Stimulated activated CD8-positive, alpha-beta memory T cell treated with anti-CD3 and anti-CD28 coated beads, Interleukin-4, amount 100 ng/mL, for 24 hours (primary cell): Measurements from ENCODE around the gene CRYZL1.

Experiments used
- DNase-seq: peaks from one replicate; pipeline ENCODE4 v3.0.0-alpha.2; 2020; ENCODE audit warnings: low read depth

The CRYZL1 gene

DNA sequence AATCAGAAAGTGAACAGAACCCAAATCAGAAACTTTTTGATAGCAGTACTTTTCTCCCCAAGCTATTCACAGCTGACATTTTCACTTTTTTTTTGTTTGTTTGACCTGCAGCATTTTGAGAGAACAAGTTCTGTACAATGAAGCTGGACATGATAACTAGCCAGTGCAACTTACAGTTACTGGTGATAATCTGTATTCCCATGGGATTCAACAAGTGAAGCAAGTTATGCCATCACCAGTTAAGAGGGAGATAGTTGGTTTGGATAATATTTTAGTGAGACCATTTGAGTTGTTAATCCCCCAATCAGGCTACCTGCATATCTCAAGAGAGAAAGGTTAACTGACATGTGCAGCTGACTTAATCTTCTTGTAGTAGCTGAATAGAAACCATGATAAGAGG is 80.6 kb downstream of the CRYZL1 start:
- DNase-seq, result no peak

DNA sequence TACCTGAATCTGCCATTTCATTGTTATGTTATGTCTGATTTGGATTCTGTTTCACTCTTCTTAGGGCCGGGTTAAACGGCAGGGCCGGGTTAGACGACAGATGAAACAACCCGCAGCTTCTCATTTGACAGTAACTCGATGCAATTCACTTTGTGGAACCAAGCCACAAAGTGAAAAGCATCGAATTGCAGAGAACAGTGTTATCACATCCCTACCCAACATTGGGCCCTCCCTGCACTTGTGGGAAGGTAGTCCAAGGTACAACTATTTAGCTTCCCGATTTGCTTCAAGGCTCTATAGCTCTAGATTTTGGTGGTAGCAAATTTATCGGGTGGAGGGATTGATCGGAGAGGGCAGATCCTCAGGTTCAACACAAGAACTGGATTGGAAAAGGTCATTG is 81.7 kb downstream of the CRYZL1 start:
- DNase-seq, result no peak

DNA sequence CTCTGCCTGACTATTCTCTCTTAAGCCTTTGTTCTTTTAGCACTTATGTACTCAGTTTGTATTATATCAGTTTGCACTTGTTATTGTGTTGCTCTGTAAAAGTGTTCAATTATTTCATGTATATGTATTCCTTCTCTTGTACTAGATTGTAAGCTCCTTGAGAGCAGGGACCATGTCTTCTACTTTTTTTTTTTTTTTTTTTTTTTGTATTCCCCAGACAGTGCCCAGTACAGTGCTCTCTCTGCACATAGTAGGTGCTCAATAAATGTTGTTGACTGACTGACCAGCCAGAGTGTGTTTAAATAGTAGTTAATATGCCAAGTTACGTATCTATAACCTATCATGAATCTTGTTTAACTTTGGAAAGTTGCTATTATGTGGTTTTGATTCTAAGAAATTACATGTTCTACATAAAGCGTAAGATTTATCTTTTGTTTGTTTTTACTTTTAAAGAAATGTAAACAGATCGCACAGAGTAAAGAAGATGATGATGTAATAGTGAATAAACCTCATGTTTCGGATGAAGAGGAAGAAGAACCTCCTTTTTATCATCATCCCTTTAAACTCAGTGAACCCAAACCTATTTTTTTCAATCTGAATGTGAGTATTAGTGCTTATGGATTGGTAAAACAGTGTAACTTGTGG is 82.6 kb downstream of the CRYZL1 start:
- DNase-seq, result no peak

DNA sequence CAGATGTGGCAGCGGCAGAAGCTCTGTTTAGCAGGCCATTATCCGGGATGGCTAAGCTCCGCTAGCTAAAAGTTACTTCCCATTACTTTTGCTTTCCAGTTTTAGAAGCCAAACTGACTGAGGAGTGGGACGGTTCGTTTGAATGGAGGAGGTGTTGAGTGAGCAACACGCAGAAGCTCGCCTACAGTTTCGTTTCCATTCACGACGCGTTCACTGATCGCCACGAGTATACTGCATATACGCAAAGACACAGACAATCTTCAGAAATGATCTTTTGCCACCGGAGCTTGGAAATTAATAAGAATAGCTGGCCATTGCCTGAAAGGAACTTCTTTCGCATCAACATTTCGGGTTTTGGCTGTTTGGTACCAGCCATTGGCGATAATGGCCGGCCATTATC is 84.1 kb downstream of the CRYZL1 start:
- DNase-seq, result no peak

DNA sequence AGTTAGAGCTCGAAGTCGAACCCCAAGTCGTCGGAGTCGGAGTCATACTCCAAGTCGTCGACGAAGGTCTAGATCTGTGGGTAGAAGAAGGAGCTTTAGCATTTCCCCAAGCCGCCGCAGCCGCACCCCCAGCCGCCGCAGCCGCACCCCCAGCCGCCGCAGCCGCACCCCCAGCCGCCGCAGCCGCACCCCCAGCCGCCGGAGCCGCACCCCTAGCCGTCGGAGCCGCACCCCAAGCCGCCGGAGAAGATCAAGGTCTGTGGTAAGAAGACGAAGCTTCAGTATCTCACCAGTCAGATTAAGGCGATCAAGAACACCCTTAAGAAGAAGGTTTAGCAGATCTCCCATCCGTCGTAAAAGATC is 86.6 kb downstream of the CRYZL1 start:
- no peak for DNase-seq

DNA sequence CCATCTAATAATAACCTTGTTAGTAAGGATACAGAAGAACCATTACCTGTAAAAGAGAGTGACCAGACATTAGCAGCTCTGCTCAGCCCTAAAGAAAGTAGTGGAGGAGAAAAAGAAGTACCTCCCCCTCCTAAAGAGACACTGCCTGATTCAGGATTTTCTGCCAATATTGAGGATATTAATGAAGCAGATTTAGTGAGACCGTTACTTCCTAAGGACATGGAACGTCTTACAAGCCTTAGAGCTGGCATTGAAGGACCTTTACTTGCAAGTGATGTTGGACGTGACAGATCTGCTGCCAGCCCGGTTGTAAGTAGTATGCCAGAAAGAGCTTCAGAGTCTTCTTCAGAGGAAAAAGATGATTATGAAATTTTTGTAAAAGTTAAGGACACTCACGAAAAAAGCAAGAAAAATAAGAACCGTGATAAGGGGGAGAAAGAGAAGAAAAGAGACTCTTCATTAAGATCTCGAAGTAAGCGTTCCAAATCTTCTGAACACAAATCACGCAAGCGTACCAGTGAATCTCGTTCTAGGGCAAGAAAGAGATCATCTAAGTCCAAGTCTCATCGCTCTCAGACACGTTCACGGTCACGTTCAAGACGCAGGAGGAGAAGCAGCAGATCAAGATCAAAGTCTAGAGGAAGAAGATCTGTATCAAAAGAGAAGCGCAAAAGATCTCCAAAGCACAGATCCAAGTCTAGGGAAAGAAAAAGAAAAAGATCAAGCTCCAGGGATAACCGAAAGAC is 87.1 kb downstream of the CRYZL1 start:
- DNase-seq, result no peak

DNA sequence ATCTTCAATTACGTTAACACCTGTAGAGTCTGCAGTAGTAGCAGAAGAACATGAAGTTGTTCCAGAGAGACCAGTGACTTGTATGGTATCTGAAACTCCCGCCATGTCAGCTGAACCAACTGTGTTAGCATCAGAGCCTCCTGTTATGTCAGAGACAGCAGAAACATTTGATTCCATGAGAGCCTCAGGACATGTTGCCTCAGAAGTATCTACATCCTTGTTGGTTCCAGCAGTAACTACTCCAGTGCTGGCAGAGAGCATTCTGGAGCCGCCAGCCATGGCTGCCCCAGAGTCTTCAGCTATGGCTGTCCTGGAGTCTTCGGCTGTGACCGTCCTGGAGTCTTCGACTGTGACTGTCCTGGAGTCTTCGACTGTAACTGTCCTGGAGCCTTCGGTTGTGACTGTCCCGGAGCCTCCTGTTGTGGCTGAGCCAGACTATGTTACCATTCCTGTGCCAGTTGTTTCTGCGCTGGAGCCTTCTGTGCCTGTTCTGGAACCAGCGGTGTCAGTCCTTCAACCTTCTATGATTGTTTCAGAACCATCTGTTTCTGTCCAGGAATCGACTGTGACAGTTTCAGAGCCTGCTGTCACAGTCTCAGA is 88.4 kb downstream of the CRYZL1 start:
- no peak for DNase-seq

DNA sequence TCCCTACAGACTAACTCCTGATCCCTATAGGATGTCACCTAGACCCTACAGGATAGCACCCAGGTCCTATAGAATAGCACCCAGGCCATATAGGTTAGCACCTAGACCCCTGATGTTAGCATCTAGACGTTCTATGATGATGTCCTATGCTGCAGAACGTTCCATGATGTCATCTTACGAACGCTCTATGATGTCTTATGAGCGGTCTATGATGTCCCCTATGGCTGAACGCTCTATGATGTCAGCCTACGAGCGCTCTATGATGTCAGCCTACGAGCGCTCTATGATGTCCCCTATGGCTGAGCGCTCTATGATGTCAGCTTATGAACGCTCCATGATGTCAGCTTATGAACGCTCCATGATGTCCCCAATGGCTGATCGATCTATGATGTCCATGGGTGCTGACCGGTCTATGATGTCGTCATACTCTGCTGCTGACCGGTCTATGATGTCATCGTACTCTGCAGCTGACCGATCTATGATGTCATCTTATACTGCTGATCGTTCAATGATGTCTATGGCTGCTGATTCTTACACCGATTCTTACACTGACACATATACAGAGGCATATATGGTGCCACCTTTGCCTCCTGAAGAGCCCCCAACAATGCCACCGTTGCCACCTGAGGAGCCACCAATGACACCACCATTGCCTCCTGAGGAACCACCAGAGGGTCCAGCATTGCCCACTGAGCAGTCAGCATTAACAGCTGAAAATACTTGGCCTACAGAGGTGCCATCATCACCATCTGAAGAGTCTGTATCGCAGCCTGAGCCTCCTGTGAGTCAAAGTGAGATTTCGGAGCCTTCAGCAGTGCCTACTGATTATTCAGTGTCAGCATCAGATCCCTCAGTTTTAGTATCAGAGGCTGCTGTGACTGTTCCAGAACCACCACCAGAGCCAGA is 89.2 kb downstream of the CRYZL1 start:
- DNase-seq, result no peak

DNA sequence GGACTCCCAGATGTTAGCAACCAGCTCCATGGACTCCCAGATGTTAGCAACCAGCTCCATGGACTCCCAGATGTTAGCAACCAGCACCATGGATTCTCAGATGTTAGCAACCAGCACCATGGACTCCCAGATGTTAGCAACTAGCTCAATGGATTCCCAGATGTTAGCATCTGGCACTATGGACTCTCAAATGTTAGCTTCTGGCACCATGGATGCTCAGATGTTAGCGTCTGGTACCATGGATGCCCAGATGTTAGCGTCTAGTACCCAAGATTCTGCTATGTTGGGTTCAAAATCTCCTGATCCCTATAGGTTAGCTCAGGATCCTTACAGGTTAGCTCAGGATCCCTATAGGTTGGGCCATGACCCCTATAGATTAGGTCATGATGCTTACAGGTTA is 89.9 kb downstream of the CRYZL1 start:
- DNase-seq, result no peak

DNA sequence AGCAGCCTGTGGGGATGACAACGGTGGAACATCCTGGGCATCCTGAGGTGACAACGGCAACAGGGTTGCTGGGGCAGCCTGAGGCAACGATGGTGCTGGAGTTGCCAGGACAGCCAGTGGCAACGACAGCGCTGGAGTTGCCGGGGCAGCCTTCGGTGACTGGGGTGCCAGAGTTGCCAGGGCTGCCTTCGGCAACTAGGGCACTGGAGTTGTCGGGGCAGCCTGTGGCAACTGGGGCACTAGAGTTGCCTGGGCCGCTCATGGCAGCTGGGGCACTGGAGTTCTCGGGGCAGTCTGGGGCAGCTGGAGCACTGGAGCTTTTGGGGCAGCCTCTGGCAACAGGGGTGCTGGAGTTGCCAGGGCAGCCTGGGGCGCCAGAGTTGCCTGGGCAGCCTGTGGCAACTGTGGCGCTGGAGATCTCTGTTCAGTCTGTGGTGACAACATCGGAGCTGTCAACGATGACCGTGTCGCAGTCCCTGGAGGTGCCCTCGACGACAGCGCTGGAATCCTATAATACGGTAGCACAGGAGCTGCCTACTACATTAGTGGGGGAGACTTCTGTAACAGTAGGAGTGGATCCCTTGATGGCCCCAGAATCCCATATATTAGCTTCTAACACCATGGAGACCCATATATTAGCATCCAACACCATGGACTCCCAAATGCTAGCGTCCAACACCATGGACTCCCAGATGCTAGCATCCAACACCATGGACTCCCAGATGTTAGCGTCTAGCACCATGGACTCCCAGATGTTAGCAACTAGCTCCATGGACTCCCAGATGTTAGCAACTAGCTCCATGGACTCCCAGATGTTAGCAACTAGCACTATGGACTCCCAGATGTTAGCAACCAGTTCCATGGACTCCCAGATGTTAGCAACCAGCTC is 90.5 kb downstream of the CRYZL1 start:
- no peak for DNase-seq

DNA sequence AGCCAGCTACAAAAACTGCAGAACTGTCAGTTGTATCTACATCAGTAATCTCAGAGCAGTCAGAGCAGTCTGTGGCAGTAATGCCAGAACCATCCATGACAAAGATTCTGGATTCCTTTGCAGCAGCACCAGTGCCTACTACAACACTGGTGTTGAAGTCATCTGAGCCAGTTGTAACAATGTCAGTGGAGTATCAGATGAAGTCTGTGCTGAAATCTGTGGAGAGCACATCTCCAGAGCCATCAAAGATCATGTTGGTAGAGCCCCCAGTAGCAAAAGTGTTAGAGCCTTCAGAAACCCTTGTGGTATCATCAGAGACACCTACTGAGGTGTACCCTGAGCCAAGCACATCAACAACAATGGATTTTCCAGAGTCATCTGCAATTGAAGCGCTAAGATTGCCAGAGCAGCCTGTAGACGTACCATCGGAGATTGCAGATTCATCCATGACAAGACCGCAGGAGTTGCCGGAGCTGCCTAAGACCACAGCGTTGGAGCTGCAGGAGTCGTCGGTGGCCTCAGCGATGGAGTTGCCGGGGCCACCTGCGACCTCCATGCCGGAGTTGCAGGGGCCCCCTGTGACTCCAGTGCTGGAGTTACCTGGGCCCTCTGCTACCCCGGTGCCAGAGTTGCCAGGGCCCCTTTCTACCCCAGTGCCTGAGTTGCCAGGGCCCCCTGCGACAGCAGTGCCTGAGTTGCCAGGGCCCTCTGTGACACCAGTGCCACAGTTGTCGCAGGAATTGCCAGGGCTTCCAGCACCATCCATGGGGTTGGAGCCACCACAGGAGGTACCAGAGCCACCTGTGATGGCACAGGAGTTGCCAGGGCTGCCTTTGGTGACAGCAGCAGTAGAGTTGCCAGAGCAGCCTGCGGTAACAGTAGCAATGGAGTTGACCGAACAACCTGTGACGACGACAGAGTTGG is 91.4 kb downstream of the CRYZL1 start:
- DNase-seq, result no peak

DNA sequence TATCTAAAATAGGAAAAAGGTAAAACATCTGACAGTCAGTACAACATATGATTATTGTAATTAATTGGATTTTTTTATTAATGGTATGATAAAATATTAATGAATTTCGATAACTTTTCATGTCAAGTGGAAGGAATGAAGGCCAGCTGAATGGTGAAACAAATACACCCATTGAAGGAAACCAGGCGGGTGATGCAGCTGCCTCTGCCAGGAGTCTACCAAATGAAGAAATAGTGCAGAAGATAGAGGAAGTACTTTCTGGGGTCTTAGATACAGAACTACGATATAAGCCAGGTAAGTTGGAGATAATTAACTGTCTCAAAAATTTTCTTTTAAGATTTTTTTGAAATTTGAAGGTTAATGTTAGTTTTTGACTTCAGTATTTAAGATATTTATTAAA is 95.5 kb downstream of the CRYZL1 start:
- DNase-seq, result no peak

DNA sequence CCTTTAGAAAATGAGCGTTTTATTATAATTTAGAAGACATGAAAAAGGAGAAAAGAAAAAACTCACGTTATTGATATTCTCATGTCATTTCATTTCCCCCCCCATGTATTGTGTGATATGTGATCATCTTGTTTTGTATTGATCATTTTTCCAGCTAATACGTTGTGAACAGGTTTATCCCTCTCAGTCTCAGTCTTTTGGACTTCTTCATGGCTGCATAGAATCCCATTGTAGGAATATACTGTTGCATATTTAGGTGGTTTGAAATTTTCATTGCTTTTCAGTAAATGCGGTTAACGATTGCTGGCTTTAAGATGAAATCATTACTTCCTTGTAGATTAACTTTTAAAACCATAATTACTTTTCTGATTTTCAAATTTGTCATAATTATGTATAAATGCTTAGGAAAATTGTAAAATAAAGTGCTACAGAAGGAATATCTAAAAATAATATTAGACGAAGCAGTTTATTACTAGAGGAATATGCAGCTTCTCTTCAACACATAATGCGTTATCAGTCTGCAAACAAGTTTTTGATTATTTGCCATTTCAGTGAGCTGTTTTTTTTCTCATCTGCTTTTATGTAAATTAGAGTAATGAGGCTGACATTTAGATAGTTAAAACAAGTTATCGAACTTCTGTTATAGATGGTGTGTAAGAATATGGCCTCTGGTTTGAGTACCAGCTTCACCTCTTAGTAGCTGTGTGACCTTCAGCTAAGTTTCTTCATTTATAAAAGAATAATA is 96.9 kb downstream of the CRYZL1 start:
- no peak for DNase-seq

DNA sequence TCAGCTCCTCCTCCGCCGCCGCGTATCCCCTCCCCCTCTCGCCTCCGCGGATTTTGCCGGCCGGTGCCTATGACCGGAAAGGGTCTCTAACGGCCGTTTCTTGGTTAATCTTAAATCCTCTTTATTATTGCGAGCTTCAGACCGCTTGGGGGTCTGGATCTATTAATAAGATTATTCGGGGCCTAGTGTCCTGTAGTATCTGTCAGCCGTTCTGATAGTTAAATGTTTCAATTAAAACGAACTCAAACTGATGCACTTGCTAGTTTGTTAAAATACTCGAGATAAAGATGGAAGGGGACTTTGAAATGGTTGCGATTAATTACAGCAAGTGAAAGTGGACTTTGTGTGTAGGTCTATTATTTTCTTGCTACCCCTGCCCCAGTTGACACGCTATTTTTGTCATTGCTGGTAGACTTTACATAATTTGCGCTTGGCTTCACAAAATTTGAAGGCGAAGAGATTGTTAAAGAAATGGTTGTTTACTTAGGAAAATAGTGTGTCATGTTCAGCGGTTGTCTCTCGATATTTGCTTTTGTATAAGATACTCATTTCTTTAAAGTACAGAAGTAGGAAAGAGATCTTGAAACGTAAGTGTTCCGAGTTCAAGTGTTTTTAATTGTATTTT is 97.9 kb downstream of the CRYZL1 start:
- peak; percentile 60 for DNase-seq

DNA sequence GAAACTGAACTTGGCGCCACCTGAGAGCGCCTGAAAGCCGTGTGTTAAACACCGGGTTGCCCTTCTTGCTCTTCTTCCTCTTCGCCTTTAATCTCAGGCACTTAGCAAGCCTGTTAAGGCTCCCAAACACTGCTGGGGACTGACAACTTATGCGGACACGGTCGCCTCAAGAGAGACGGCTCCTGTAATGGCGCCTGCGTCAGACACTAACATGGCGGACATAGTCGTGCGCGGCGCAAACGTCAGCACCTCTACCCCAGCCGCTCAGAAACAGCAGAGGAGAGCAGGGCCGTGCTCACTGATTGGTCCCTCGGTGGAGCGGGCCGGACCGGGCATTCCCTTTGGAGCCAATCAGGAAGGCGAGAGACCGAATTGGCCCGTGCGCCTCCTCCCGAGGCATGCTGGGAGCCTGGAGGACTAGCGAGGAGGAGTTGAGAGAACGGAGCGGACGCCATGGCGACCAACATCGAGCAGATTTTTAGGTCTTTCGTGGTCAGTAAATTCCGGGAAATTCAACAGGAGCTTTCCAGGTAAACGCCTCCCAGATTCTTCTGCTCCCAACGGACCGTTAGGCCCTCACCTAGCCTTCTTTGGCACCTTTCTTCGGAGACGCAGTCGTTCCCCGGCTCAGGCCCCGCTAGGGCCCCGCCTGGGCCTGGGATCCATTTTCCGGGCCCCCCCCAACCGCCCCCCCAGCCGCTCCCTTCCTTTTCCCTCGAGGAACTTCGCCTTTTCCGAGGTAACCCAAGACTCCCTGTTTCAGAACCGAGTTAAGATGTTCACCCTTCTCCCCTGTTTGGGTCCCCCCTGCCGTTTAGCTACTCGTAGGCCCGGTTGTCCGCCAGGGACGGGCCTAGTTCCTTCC is 98.7 kb downstream of the CRYZL1 start, which contains the start of gene SON:
TSS of gene SON (plus strand) at position 399 of the 865 bp plus-strand sequence. CDS start at position 454, 55 bp downstream.
- peak; percentile 94 for DNase-seq

DNA sequence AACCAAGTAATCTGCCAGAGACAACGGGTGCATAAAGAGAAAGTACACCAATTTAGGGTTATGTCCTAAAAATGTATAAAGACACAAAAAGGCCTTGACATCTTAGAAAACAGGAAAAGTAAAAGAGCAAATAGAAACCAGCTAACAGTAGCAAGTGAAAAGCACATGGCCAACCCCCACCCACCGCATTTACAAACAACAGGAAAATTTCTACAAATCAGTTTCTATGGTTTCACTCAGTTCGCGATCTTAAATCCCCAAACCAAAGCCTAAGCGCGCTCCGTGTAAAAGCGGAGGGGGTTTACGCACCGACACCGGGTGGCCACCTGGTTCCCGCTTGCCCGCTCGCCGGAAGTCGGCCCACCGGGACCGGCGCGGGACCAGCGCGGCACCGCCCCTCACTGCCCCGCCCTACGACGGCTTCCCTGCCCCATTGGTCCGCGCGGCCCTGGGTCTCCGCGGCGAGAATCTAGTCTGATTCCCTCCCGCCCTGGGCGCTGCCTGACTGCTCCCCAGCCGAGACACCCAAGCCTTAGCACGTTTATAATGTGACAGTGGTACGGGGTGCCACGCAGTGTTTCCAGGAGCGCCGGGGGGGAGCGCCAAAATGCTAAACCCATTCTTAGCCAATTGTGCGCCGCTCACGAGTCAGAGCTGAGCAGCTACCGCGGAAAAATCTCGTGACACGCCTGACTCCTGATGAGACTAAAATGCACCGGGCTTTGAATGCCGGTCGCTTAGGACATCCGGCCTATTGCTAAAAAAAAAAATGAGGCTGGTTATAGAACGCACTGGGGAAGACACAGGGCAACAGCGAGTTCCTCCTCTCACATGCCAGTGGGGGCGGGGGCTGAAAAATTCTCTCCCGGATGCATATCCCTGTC is 99.5 kb downstream of the CRYZL1 start, which contains the start of gene GART:
TSS of gene GART (minus strand) at position 362 of the 884 bp plus-strand sequence. CDS start 2,802 bp downstream, outside the sequence.
- peak; percentile 78 for DNase-seq
